ENCODE measurements around the gene KRTAP20-3. TPM values are rescaled to one million over a fixed set of nuclear protein-coding genes. Genes with fewer than 3 reads are reported as not detected.

The KRTAP20-3 gene
- total RNA-seq, 4 donors from 2014 or later, result not detected

GRCh38 chr21:30628109-30628508, 14.6 kb upstream of the KRTAP20-3 start:
- TF ChIP-seq, protein P1, sequence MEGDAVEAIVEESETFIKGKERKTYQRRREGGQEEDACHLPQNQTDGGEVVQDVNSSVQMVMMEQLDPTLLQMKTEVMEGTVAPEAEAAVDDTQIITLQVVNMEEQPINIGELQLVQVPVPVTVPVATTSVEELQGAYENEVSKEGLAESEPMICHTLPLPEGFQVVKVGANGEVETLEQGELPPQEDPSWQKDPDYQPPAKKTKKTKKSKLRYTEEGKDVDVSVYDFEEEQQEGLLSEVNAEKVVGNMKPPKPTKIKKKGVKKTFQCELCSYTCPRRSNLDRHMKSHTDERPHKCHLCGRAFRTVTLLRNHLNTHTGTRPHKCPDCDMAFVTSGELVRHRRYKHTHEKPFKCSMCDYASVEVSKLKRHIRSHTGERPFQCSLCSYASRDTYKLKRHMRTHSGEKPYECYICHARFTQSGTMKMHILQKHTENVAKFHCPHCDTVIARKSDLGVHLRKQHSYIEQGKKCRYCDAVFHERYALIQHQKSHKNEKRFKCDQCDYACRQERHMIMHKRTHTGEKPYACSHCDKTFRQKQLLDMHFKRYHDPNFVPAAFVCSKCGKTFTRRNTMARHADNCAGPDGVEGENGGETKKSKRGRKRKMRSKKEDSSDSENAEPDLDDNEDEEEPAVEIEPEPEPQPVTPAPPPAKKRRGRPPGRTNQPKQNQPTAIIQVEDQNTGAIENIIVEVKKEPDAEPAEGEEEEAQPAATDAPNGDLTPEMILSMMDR (IDR thresholded peaks at IDR 0.05), result no peak
- no peak for TF ChIP-seq POLR2A (IDR thresholded peaks at IDR 0.05)
- DNase-seq (ENCODE audit: low spot score in 2 of 2), result no peak
- 89 to 90% methylated on average over 4 of the region's 4 CpGs for WGBS, 2 donors
- H3K4me3 ChIP-seq (ENCODE audit: low read depth, poor library complexity, severe bottlenecking), result no peak overlapping the region
- intact Hi-C loops (cut with DNase I; ENCODE audit: low total_unique reads), result no loop called here

GRCh38 chr21:30629200-30629599, 13.5 kb upstream of the KRTAP20-3 start:
- no peak for DNase-seq (ENCODE audit: low spot score in 2 of 2)
- 55 to 65% methylated on average over 1 of the region's 1 CpG for WGBS, 2 donors
- TF ChIP-seq POLR2A (IDR thresholded peaks at IDR 0.05), result no peak
- TF ChIP-seq, protein P1 (IDR thresholded peaks at IDR 0.05), result no peak

DNA sequence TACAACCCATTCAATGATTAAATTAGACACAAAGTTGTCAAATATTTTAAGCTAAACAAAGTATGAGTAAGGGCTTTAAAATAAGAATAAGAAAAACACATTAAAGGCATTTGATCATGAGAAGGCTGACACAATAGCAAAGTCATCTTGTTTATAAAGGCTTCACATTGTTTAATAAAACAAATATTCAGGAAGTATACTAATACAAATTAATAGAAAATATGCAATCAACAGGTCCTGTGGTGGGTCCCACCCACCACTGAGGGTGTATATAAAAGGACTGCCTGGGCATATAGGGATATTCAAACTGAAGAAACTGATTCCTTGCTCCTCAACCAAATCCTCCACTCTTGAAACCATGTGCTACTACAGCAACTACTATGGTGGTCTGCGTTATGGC, 7.8 kb upstream of the KRTAP20-3 start, which contains the start of gene KRTAP20-2:
Gene KRTAP20-2 (plus strand): TSS at position 301 of the 400 bp plus-strand sequence. CDS start 58 bp downstream, at position 359.
- 64 to 92% methylated on average over 1 of the region's 1 CpG for WGBS, 2 donors
- H3K4me3 ChIP-seq (ENCODE audit: low read depth, poor library complexity, severe bottlenecking), result no peak within 1 kb of the TSS
- DNase-seq (ENCODE audit: low spot score in 2 of 2), result no peak
- intact Hi-C loops (cut with DNase I; ENCODE audit: low total_unique reads), result no loop called here
- TF ChIP-seq POLR2A (IDR thresholded peaks at IDR 0.05), result no peak
- TF ChIP-seq, protein P1 (IDR thresholded peaks at IDR 0.05), result no peak

More at GRCh38 chr21:30629200-30629599, 13.5 kb upstream of the KRTAP20-3 start:
- no peak overlapping the region for H3K4me3 ChIP-seq (ENCODE audit: low read depth, poor library complexity, severe bottlenecking)
- intact Hi-C loops (cut with DNase I; ENCODE audit: low total_unique reads), result no loop called here

DNA sequence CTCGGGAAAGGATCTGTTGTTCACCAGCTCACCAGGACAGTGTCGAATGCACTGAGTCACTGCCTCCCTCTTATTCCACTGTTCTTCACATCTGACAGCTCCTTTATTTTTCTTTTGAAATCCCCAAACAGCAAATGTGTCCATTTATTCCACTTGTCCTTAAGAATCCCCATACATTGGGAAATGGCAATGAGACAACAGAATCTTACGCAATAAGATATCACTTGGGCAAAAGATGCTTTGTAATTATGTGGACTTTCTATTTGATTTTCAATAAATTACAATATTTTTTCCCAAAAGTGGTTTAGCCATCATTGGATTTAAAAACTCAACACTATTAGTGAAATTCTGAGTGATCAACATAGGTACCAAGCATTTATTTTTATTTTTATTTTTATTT, 4.0 kb upstream of the KRTAP20-3 start:
- H3K4me3 ChIP-seq (ENCODE audit: low read depth, poor library complexity, severe bottlenecking), result no peak overlapping the region
- DNase-seq (ENCODE audit: low spot score in 2 of 2), result no peak
- 82 to 88% methylated on average over 3 of the region's 3 CpGs for WGBS, 2 donors
- no peak for TF ChIP-seq POLR2A (IDR thresholded peaks at IDR 0.05)
- TF ChIP-seq, protein P1 (IDR thresholded peaks at IDR 0.05), result no peak
- intact Hi-C loops (cut with DNase I; ENCODE audit: low total_unique reads), result no loop called here

GRCh38 chr21:30646904-30647414, 4.3 kb downstream of the KRTAP20-3 start:
- intact Hi-C loops (cut with DNase I; ENCODE audit: low total_unique reads), result no loop called here
- no peak for DNase-seq (ENCODE audit: low spot score in 2 of 2)
- TF ChIP-seq, protein P1 (IDR thresholded peaks at IDR 0.05), result no peak
- TF ChIP-seq POLR2A (IDR thresholded peaks at IDR 0.05), result no peak
- no peak overlapping the region for H3K4me3 ChIP-seq (ENCODE audit: low read depth, poor library complexity, severe bottlenecking)
- 62 to 80% methylated on average over 1 of the region's 1 CpG for WGBS, 2 donors

DNA sequence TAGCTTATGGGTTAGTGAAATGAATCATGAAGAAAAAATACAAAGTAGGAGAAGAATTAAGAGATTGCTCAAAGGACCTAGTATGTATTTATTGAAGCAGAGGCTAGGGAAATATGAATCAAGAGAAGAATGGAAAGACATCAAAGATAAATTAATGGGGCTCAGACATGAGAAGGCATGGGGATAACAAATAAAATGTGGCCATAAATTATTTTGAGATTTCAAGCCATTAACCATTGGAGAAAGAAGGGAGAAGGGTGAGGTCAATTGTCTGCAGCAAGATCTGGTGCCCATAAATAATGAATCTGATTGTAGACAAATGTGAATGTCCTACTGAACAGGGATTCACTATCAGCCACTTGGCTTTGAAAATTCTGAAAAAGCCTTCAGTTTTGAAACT, 10.2 kb downstream of the KRTAP20-3 start:
- intact Hi-C loops (cut with DNase I; ENCODE audit: low total_unique reads), result no loop called here
- no peak overlapping the region for H3K4me3 ChIP-seq (ENCODE audit: low read depth, poor library complexity, severe bottlenecking)
- no peak for DNase-seq (ENCODE audit: low spot score in 2 of 2)
- TF ChIP-seq, protein P1 (IDR thresholded peaks at IDR 0.05), result no peak
- TF ChIP-seq POLR2A (IDR thresholded peaks at IDR 0.05), result no peak
